ENCODE measurements around the gene SEZ6L. TPM values are rescaled to one million over a fixed set of nuclear protein-coding genes. Genes with fewer than 3 reads are reported as not detected.
"Not testable (repeated sequence)": the region's sequence is repeated elsewhere in the genome, so short reads cannot be mapped to it uniquely, and the experiment has no call there.

SEZ6L gene
- total and polyA plus RNA-seq, 2 experiments from 2014 or later, result 0.43 to 0.44 TPM

DNA sequence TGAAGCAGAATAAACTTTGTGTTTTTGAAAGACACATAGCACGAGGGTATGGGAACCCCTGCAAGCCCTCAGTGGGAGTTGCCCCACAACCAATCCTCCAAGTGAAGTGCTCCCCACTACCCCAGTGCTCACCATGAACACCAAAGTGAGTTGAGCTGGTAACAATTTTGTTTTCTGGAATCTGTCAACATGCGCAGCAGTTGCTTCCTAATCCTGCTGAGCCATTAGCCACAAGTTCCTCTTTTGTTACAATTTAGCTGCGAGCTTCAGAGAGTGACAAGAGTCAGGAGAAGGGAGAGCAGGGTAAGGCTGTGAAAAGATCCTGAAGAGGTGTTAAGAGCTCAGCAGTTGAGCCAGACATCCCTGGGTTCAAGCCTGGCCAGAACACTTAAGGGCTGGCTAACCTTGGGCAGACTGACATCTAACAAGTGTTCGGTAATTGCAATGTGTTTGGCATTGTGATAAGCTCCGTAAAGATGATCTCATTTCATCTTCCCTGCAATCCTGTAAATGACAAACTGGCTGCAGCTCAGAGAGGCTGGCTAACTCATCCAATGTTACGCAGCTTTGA is 235.7 kb downstream of the SEZ6L start:
- DNase-seq (ENCODE audit: low spot score), result no peak
- TF ChIP-seq EZH2phosphoT487 (IDR thresholded peaks at IDR 0.05; ENCODE audit: low read depth, severe bottlenecking, unreplicated experiment), result no peak
- TF ChIP-seq EZH2 (IDR thresholded peaks at IDR 0.05; ENCODE audit: borderline replicate concordance), result no peak
- TF ChIP-seq, protein P1, sequence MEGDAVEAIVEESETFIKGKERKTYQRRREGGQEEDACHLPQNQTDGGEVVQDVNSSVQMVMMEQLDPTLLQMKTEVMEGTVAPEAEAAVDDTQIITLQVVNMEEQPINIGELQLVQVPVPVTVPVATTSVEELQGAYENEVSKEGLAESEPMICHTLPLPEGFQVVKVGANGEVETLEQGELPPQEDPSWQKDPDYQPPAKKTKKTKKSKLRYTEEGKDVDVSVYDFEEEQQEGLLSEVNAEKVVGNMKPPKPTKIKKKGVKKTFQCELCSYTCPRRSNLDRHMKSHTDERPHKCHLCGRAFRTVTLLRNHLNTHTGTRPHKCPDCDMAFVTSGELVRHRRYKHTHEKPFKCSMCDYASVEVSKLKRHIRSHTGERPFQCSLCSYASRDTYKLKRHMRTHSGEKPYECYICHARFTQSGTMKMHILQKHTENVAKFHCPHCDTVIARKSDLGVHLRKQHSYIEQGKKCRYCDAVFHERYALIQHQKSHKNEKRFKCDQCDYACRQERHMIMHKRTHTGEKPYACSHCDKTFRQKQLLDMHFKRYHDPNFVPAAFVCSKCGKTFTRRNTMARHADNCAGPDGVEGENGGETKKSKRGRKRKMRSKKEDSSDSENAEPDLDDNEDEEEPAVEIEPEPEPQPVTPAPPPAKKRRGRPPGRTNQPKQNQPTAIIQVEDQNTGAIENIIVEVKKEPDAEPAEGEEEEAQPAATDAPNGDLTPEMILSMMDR (IDR thresholded peaks at IDR 0.05; ENCODE audit: poor library complexity), result no peak
- H3K9me3 ChIP-seq (ENCODE audit: low read depth), result no peaks in the 10 kb centered on the region
- no peak overlapping the region for H3K27ac ChIP-seq
- H3K4me1 ChIP-seq (ENCODE audit: insufficient read depth), result no peaks in the 10 kb centered on the region
- no peak overlapping the region for H3K4me2 ChIP-seq
- 36% methylated on average over 6 of the region's 6 CpGs for WGBS (ENCODE audit: low lambda C conversion rate, missing lambda C conversion rate)
- no peaks in the 10 kb centered on the region for H3K79me2 ChIP-seq
- peaks cover 3% of the 10 kb centered on the region for H3K27me3 ChIP-seq
- no peak overlapping the region for H2AFZ ChIP-seq
- H3K36me3 ChIP-seq (replicated peaks; ENCODE audit: insufficient read depth, low read depth), result no peaks in the 10 kb centered on the region
- H3K4me3 ChIP-seq, result no peak overlapping the region
- no peaks in the 10 kb centered on the region for H3K9me2 ChIP-seq (replicated peaks; ENCODE audit: insufficient read depth)
- no peaks in the 10 kb centered on the region for H4K20me1 ChIP-seq (ENCODE audit: insufficient read depth, poor library complexity, severe bottlenecking)

GRCh38 chr22:26406118-26406517 is 236.9 kb downstream of the SEZ6L start:
- no peaks in the 10 kb centered on the region for H3K9me3 ChIP-seq (ENCODE audit: low read depth)
- no peaks in the 10 kb centered on the region for H3K9me2 ChIP-seq (replicated peaks; ENCODE audit: insufficient read depth)
- H3K4me1 ChIP-seq (ENCODE audit: insufficient read depth), result no peaks in the 10 kb centered on the region
- TF ChIP-seq EZH2 (IDR thresholded peaks at IDR 0.05; ENCODE audit: borderline replicate concordance), result no peak
- TF ChIP-seq EZH2phosphoT487 (IDR thresholded peaks at IDR 0.05; ENCODE audit: low read depth, severe bottlenecking, unreplicated experiment), result no peak
- H3K4me2 ChIP-seq, result no peak overlapping the region
- DNase-seq (ENCODE audit: low spot score), result no peak
- H3K4me3 ChIP-seq, result no peak overlapping the region
- 92% methylated on average over 4 of the region's 4 CpGs for WGBS (ENCODE audit: low lambda C conversion rate, missing lambda C conversion rate)
- H4K20me1 ChIP-seq (ENCODE audit: insufficient read depth, poor library complexity, severe bottlenecking), result no peaks in the 10 kb centered on the region
- no peak overlapping the region for H2AFZ ChIP-seq
- no peaks in the 10 kb centered on the region for H3K36me3 ChIP-seq (replicated peaks; ENCODE audit: insufficient read depth, low read depth)
- H3K27ac ChIP-seq, result no peak overlapping the region
- no peaks in the 10 kb centered on the region for H3K79me2 ChIP-seq
- H3K27me3 ChIP-seq, result peaks cover 4% of the 10 kb centered on the region

GRCh38 chr22:26408562-26409220 is 239.4 kb downstream of the SEZ6L start:
- H3K36me3 ChIP-seq (replicated peaks; ENCODE audit: insufficient read depth, low read depth); H3K4me2 ChIP-seq; H3K4me1 ChIP-seq (ENCODE audit: insufficient read depth); DNase-seq (ENCODE audit: low spot score); H3K9me3 ChIP-seq (ENCODE audit: low read depth); H2AFZ ChIP-seq; H3K4me3 ChIP-seq; H3K79me2 ChIP-seq; H3K9me2 ChIP-seq (replicated peaks; ENCODE audit: insufficient read depth); H4K20me1 ChIP-seq (ENCODE audit: insufficient read depth, poor library complexity, severe bottlenecking); H3K27ac ChIP-seq: not testable (repeated sequence)
- WGBS (ENCODE audit: low lambda C conversion rate, missing lambda C conversion rate), result 94% methylated on average over 7 of the region's 7 CpGs
- H3K27me3 ChIP-seq, result peaks cover 18% of the 10 kb centered on the region

- Histone ChIP-seq H3K79me2 (no peaks in the 10 kb centered on the region), H2AFZ (no peak overlapping the region)
Observed at GRCh38 chr22:26409719-26410335, 240.6 kb downstream of the SEZ6L start.

More at GRCh38 chr22:26409719-26410335, 240.6 kb downstream of the SEZ6L start:
- DNase-seq (ENCODE audit: low spot score), result no peak
- Histone ChIP-seq H3K27ac (no peak overlapping the region), H3K36me3 (replicated peaks; ENCODE audit: insufficient read depth, low read depth) (no peaks in the 10 kb centered on the region), H3K27me3 (peaks cover 17% of the 10 kb centered on the region), H4K20me1 (ENCODE audit: insufficient read depth, poor library complexity, severe bottlenecking) (no peaks in the 10 kb centered on the region), H3K4me2 (no peak overlapping the region), H3K4me1 (ENCODE audit: insufficient read depth) (no peaks in the 10 kb centered on the region), H3K9me3 (ENCODE audit: low read depth) (no peaks in the 10 kb centered on the region), H3K9me2 (replicated peaks; ENCODE audit: insufficient read depth) (no peaks in the 10 kb centered on the region), H3K4me3 (no peak overlapping the region)
- 82% methylated on average over 5 of the region's 5 CpGs for WGBS (ENCODE audit: low lambda C conversion rate, missing lambda C conversion rate)
- TF ChIP-seq EZH2phosphoT487 (IDR thresholded peaks at IDR 0.05; ENCODE audit: low read depth, severe bottlenecking, unreplicated experiment) (no peak), EZH2 (IDR thresholded peaks at IDR 0.05; ENCODE audit: borderline replicate concordance) (no peak)
- TF ChIP-seq, protein P1 (IDR thresholded peaks at IDR 0.05; ENCODE audit: poor library complexity), result no peak

Measured in hepatocyte (in vitro differentiated cells).